ENCODE data around the gene SSH2. TPM values are rescaled to one million over a fixed set of nuclear protein-coding genes. Genes with fewer than 3 reads are reported as not detected.

SSH2 gene
- total RNA-seq, 1 experiment from 2014 or later = 8.5 TPM

DNA sequence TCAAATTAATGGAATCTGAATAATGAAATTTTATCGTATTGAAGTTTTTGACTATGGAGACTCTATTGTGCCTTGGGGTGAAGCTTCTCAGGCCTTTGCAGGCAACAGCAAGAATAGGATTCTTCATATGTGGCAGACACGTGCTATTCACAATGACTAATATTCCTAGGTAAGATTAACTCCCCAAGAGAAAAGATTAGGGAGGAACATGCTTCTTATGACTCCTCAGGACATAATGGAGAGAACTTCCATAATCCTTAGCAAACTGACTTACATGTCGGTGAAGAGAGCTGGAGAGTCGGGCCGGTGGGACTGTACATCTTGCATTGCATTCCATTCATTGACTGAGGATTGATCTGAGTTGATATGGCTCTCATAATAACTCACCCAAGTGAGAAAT lies 258.4 kb downstream of the SSH2 start:
- CTCF ChIA-PET = no interaction called here
- no peaks in the 10 kb centered on the region for H3K9me2 ChIP-seq (replicated peaks; ENCODE audit: low read length)
- no peaks in the 10 kb centered on the region for H3K79me2 ChIP-seq (ENCODE audit: low read length)
- no peak for ATAC-seq
- H3K4me2 ChIP-seq (ENCODE audit: low read length) = no peak overlapping the region
- no peaks in the 10 kb centered on the region for H3K4me1 ChIP-seq (ENCODE audit: insufficient read depth, low read length)
- intact Hi-C loops (cut with micrococcal nuclease) = no loop called here
- DNase-seq = no peak
- no peaks in the 10 kb centered on the region for H3F3A ChIP-seq (ENCODE audit: low read length, unreplicated experiment)
- no peak overlapping the region for H3K27ac ChIP-seq (ENCODE audit: low read length)
- no TSS peak for BruUV-seq (replicated peaks)
- no peaks in the 10 kb centered on the region for H4K20me1 ChIP-seq (ENCODE audit: low read length)
- H3K4me3 ChIP-seq (ENCODE audit: low read length) = no peak overlapping the region
- H3K9ac ChIP-seq (ENCODE audit: low read length) = no peak overlapping the region
- H3K9me3 ChIP-seq (ENCODE audit: low read length) = no peaks in the 10 kb centered on the region
- H3K27me3 ChIP-seq (ENCODE audit: low read length) = no peaks in the 10 kb centered on the region
- no peaks in the 10 kb centered on the region; the same call in 1 of the 2 replicates for H3K36me3 ChIP-seq (ENCODE audit: low read depth, low read length)
- TF ChIP-seq EZH2phosphoT487 (IDR thresholded peaks at IDR 0.05; ENCODE audit: borderline replicate concordance, low read length) (no peak), EZH2 (IDR thresholded peaks at IDR 0.05; ENCODE audit: low read length, unreplicated experiment) (no peak)
- TF ChIP-seq, protein P1, sequence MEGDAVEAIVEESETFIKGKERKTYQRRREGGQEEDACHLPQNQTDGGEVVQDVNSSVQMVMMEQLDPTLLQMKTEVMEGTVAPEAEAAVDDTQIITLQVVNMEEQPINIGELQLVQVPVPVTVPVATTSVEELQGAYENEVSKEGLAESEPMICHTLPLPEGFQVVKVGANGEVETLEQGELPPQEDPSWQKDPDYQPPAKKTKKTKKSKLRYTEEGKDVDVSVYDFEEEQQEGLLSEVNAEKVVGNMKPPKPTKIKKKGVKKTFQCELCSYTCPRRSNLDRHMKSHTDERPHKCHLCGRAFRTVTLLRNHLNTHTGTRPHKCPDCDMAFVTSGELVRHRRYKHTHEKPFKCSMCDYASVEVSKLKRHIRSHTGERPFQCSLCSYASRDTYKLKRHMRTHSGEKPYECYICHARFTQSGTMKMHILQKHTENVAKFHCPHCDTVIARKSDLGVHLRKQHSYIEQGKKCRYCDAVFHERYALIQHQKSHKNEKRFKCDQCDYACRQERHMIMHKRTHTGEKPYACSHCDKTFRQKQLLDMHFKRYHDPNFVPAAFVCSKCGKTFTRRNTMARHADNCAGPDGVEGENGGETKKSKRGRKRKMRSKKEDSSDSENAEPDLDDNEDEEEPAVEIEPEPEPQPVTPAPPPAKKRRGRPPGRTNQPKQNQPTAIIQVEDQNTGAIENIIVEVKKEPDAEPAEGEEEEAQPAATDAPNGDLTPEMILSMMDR (conservative IDR thresholded peaks at IDR 0.05; ENCODE audit: low read depth, low read length) = no peak
- POLR2A ChIA-PET (ENCODE audit: unreplicated experiment) = interaction anchor here (0.5 kb wide), 1 partner anchor 18 kb away, joined by 6 read pairs; no protein-coding TSS in a partner anchor
- H2AFZ ChIP-seq (ENCODE audit: low read length) = no peak overlapping the region

- Histone ChIP-seq H3F3A (ENCODE audit: low read length, unreplicated experiment) (peaks cover 8% of the 10 kb centered on the region), H2AFZ (ENCODE audit: low read length) (no peak overlapping the region), H3K4me1 (ENCODE audit: insufficient read depth, low read length) (peaks cover 19% of the 10 kb centered on the region), H3K27ac (ENCODE audit: low read length) (no peak overlapping the region), H3K36me3 (ENCODE audit: low read depth, low read length) (no peaks in the 10 kb centered on the region; the same call in 1 of the 2 replicates), H3K4me2 (ENCODE audit: low read length) (no peak overlapping the region), H3K9ac (ENCODE audit: low read length) (no peak overlapping the region), H4K20me1 (ENCODE audit: low read length) (no peaks in the 10 kb centered on the region), H3K9me2 (replicated peaks; ENCODE audit: low read length) (no peaks in the 10 kb centered on the region), H3K79me2 (ENCODE audit: low read length) (no peaks in the 10 kb centered on the region), H3K9me3 (ENCODE audit: low read length) (no peaks in the 10 kb centered on the region), H3K4me3 (ENCODE audit: low read length) (no peak overlapping the region), H3K27me3 (ENCODE audit: low read length) (no peaks in the 10 kb centered on the region)
- DNase-seq (no peak), ATAC-seq (no peak)
- ChIA-PET CTCF (no interaction called here), POLR2A (ENCODE audit: unreplicated experiment) (no interaction called here)
- TF ChIP-seq EZH2 (IDR thresholded peaks at IDR 0.05; ENCODE audit: low read length, unreplicated experiment) = no peak
- TF ChIP-seq EZH2phosphoT487 (IDR thresholded peaks at IDR 0.05; ENCODE audit: borderline replicate concordance, low read length) = no peak
- TF ChIP-seq, protein P1 (conservative IDR thresholded peaks at IDR 0.05; ENCODE audit: low read depth, low read length) = no peak
- intact Hi-C loops (cut with micrococcal nuclease) = no loop called here
- no TSS peak for BruUV-seq (replicated peaks)
Measured at GRCh38 chr17:29669266-29669665, 260.8 kb downstream of the SSH2 start.

DNA sequence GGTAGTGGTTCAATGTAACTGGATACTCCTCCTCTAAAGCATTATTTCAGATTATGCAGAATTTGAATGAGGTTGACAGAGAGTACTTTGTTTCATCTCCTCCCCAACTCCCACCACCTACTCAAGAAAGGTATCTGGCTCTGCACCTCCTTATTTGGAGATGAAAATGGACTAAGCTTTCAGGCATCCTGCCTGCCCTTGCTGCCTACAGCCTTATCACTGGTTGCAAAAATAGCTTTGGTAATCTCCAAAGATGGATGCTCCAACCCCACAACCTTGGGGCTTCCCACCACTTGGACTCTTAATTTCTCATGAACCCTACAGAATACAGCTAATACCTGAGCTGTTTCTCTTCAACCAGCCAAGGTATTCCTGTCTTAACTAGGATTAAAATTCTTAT lies 262.1 kb downstream of the SSH2 start:
- no peak overlapping the region for H2AFZ ChIP-seq (ENCODE audit: low read length)
- H3K9me2 ChIP-seq (replicated peaks; ENCODE audit: low read length) = no peaks in the 10 kb centered on the region
- ATAC-seq (no peak), DNase-seq (no peak)
- H3K9me3 ChIP-seq (ENCODE audit: low read length) = no peaks in the 10 kb centered on the region
- no peaks in the 10 kb centered on the region for H3K27me3 ChIP-seq (ENCODE audit: low read length)
- peaks cover 31% of the 10 kb centered on the region for H3K4me1 ChIP-seq (ENCODE audit: insufficient read depth, low read length)
- no peak overlapping the region for H3K4me2 ChIP-seq (ENCODE audit: low read length)
- H3K27ac ChIP-seq (ENCODE audit: low read length) = no peak overlapping the region
- H3K9ac ChIP-seq (ENCODE audit: low read length) = no peak overlapping the region
- no TSS peak for BruUV-seq (replicated peaks)
- H4K20me1 ChIP-seq (ENCODE audit: low read length) = no peaks in the 10 kb centered on the region
- peaks cover 8% of the 10 kb centered on the region for H3F3A ChIP-seq (ENCODE audit: low read length, unreplicated experiment)
- no peak overlapping the region for H3K4me3 ChIP-seq (ENCODE audit: low read length)
- TF ChIP-seq EZH2 (IDR thresholded peaks at IDR 0.05; ENCODE audit: low read length, unreplicated experiment) = no peak
- TF ChIP-seq EZH2phosphoT487 (IDR thresholded peaks at IDR 0.05; ENCODE audit: borderline replicate concordance, low read length) = no peak
- TF ChIP-seq, protein P1 (conservative IDR thresholded peaks at IDR 0.05; ENCODE audit: low read depth, low read length) = no peak
- no peaks in the 10 kb centered on the region; the same call in 1 of the 2 replicates for H3K36me3 ChIP-seq (ENCODE audit: low read depth, low read length)
- ChIA-PET CTCF (no interaction called here), POLR2A (ENCODE audit: unreplicated experiment) (interaction anchor here (0.6 kb wide), 1 partner anchor 256 kb away, joined by 4 read pairs; no protein-coding TSS in a partner anchor)
- H3K79me2 ChIP-seq (ENCODE audit: low read length) = no peaks in the 10 kb centered on the region
- intact Hi-C loops (cut with micrococcal nuclease) = no loop called here

Measured in PC-3 (cell line).